IMR-90 (cell line): Measurements from ENCODE around the gene TENT5C. TPM values are rescaled to one million over a fixed set of nuclear protein-coding genes. Genes with fewer than 3 reads are reported as not detected.

ENCODE experiments used
- ATAC-seq: fragments of 200-7000 bp; cut with Tn5 transposase; 2 replicates; pipeline ENCODE4 v1.9.1; 2020; ENCODE audit warnings: low read depth, mild to moderate bottlenecking, moderate library complexity
- BruUV-seq: library from RNA; stranded (reverse); fragments of 400-500 nt; replicated peaks from 2 replicates; lab custom pipeline; 2021; lab: Mats Ljungman, UMichigan
- CTCF ChIA-PET: fragments of 300-600 bp; formaldehyde crosslinking; extraction: SDS; loops from one replicate; lab custom pipeline; 2021; ENCODE audit warnings: antibody characterized with exemption; lab: Yijun Ruan, JAX
- POLR2A ChIA-PET: fragments of 300-600 bp; sonication (Branson Sonifier 250); formaldehyde crosslinking; loops from one replicate; lab custom pipeline; 2022; ENCODE audit warnings: antibody characterized with exemption; ENCODE audit not compliant: unreplicated experiment; lab: Charles Lee
- DNase-seq: peaks from one replicate; pipeline ENCODE4 v3.0.0; 2013
- H2AFZ ChIP-seq: replicated peaks from 2 replicates; pipeline ENCODE3; 2013; ENCODE audit warnings: low read length, mild to moderate bottlenecking; ENCODE audit not compliant: poor library complexity
- H2AK5ac ChIP-seq: 2 replicates; pipeline ENCODE4 v1.6.1; 2013; ENCODE audit warnings: low read depth, low read length, inconsistent platforms
- H2AK9ac ChIP-seq: replicated peaks from 2 replicates; pipeline ENCODE3; 2013; ENCODE audit warnings: mild to moderate bottlenecking, low read depth, low read length, moderate library complexity; ENCODE audit not compliant: poor library complexity
- H2BK120ac ChIP-seq: 2 replicates; pipeline ENCODE4 v1.6.1; 2013; ENCODE audit warnings: low read depth, low read length, inconsistent platforms
- H2BK15ac ChIP-seq: 3 replicates; pipeline ENCODE4 v1.6.1; 2013; ENCODE audit warnings: low read depth, low read length, inconsistent platforms
- H2BK20ac ChIP-seq: 2 replicates; pipeline ENCODE4 v1.6.1; 2013; ENCODE audit warnings: low read depth, mild to moderate bottlenecking, inconsistent platforms, low read length, moderate library complexity
- H2BK5ac ChIP-seq: 2 replicates; pipeline ENCODE4 v1.6.1; 2013; ENCODE audit warnings: mild to moderate bottlenecking, low read depth, low read length, inconsistent platforms; ENCODE audit not compliant: poor library complexity, severe bottlenecking
- H3K14ac ChIP-seq: replicated peaks from 2 replicates; pipeline ENCODE4 v1.6.1; 2013; ENCODE audit warnings: low read depth, low read length, inconsistent platforms
- H3K18ac ChIP-seq: 2 replicates; pipeline ENCODE4 v1.6.1; 2013; ENCODE audit warnings: low read depth, low read length, control low read depth
- H3K23ac ChIP-seq: 2 replicates; pipeline ENCODE4 v1.6.1; 2013; ENCODE audit warnings: low read depth, low read length, inconsistent platforms
- H3K27ac ChIP-seq: 2 replicates; pipeline ENCODE4 v1.5.1; 2013; ENCODE audit warnings: mild to moderate bottlenecking, control low read depth, low read length; ENCODE audit not compliant: insufficient read depth
- H3K27me3 ChIP-seq: 2 replicates; pipeline ENCODE4 v1.6.1; 2013; ENCODE audit warnings: low read length; ENCODE audit not compliant: control insufficient read depth, insufficient read depth
- H3K36me3 ChIP-seq: 2 replicates; pipeline ENCODE4 v1.6.1; 2013; ENCODE audit warnings: low read length, mixed read lengths; ENCODE audit not compliant: control insufficient read depth, insufficient read depth
- H3K4ac ChIP-seq: 2 replicates; pipeline ENCODE4 v1.6.1; 2013; ENCODE audit warnings: low read depth, low read length, inconsistent platforms
- H3K4me1 ChIP-seq: 2 replicates; pipeline ENCODE4 v1.6.1; 2013; ENCODE audit warnings: low read length, mixed read lengths; ENCODE audit not compliant: control insufficient read depth, insufficient read depth
- H3K4me2 ChIP-seq: 2 replicates; pipeline ENCODE4 v1.6.1; 2013; ENCODE audit warnings: low read depth, mild to moderate bottlenecking, control low read depth, low read length, moderate library complexity
- H3K4me3 ChIP-seq: 2 replicates; pipeline ENCODE4 v1.5.1; 2013; ENCODE audit warnings: low read depth, mild to moderate bottlenecking, control low read depth, low read length, moderate library complexity; ENCODE audit not compliant: insufficient read depth
- H3K56ac ChIP-seq: 2 replicates; pipeline ENCODE4 v1.6.1; 2013; ENCODE audit warnings: low read length, inconsistent platforms; ENCODE audit not compliant: insufficient read depth; ENCODE audit errors: extremely low read depth
- H3K79me1 ChIP-seq, 2 experiments: 2 replicates each; pipeline ENCODE4 v1.6.1; 2013; ENCODE audit warnings: low read length in 2 of 2, inconsistent platforms in 1 of 2, low read depth in 1 of 2
- H3K9ac ChIP-seq: 2 replicates; pipeline ENCODE4 v1.6.1; 2013; ENCODE audit warnings: low read depth, low read length, control low read depth
- H3K9me1 ChIP-seq: 2 replicates; pipeline ENCODE4 v1.6.1; 2013; ENCODE audit warnings: low read length, inconsistent platforms; ENCODE audit not compliant: insufficient read depth
- H3K9me3 ChIP-seq: 2 replicates; pipeline ENCODE4 v1.6.1; 2013; ENCODE audit warnings: low read length; ENCODE audit not compliant: control insufficient read depth, insufficient read depth
- H4K20me1 ChIP-seq: 2 replicates; pipeline ENCODE4 v1.6.1; 2013; ENCODE audit warnings: low read length, inconsistent platforms; ENCODE audit not compliant: insufficient read depth
- H4K5ac ChIP-seq: 2 replicates; pipeline ENCODE4 v1.6.1; 2013; ENCODE audit warnings: mild to moderate bottlenecking, low read depth, low read length, control low read depth
- H4K8ac ChIP-seq, 2 experiments: 2 replicates each; pipeline ENCODE4 v1.6.1; 2013; ENCODE audit warnings: low read depth in 2 of 2, low read length in 2 of 2, control low read depth in 1 of 2, inconsistent platforms in 1 of 2
- H4K91ac ChIP-seq: 2 replicates; pipeline ENCODE4 v1.6.1; 2013; ENCODE audit warnings: low read depth, low read length, inconsistent platforms; ENCODE audit not compliant: insufficient read depth
- BHLHE40 ChIP-seq: fragments of 150-350 bp; IDR thresholded peaks from 2 replicates; pipeline ENCODE4 v1.6.1; 2016; ENCODE audit warnings: mild to moderate bottlenecking, low read depth, low read length
- CEBPB ChIP-seq: IDR thresholded peaks from 2 replicates; pipeline ENCODE4 v1.6.1; 2012; ENCODE audit warnings: low read depth, low read length, improper control_type of control experiment
- MXI1 ChIP-seq: IDR thresholded peaks from 2 replicates; pipeline ENCODE4 v1.6.1; 2012; ENCODE audit warnings: low read depth, mild to moderate bottlenecking, low read length, moderate library complexity, borderline replicate concordance
- USF2 ChIP-seq: fragments of 150-350 bp; IDR thresholded peaks from 2 replicates; pipeline ENCODE4 v1.6.1; 2017; ENCODE audit warnings: mild to moderate bottlenecking, antibody characterized with exemption, low read length, low read depth
- WGBS, 2 experiments: methylation state at CpG; one replicate each; pipeline versions ENCODE4 v1.1.5 to v1.1.7; 2013; ENCODE audit warnings: missing lambda C conversion rate in 2 of 2; ENCODE audit not compliant: insufficient read length in 1 of 2; ENCODE audit errors: extremely low coverage in 2 of 2; 5-methylcytosine and 5-hydroxymethylcytosine counted together
- dilution Hi-C: fragments of 300-500 bp; cut with HindIII; formaldehyde crosslinking; loops from one replicate; pipeline ENCODE4 v1.14.3; 2018; ENCODE audit warnings: low sequenced_read_pairs; ENCODE audit not compliant: unreplicated experiment
- in situ Hi-C: fragments of 300-500 bp; cut with MboI; formaldehyde crosslinking; loops from 3 replicates; pipeline ENCODE4 v1.14.3; 2019; ENCODE audit warnings: low sequenced_read_pairs, inconsistent platforms, mixed read lengths
- intact Hi-C: fragments of 100-400 bp; cut with micrococcal nuclease; formaldehyde crosslinking; loops from 2 replicates; pipeline ENCODE4 v1.10.0; 2022
- polyA plus RNA-seq, 3 experiments: library from polyadenylated mRNA; depleted of rRNA; stranded (reverse); fragments of >200 nt; gene quantifications; 2 replicates each; pipeline ENCODE4 v1.2.3, GENCODE V29; 2012; ENCODE audit warnings: low replicate concordance in 1 of 3
- total RNA-seq: library from RNA; depleted of rRNA; stranded (reverse); fragments of >200 nt; gene quantifications from 2 replicates; pipeline ENCODE4 v1.2.3, GENCODE V29; 2012
- TF ChIP-seq, protein P1 (sequence below): conservative IDR thresholded peaks from 2 replicates; pipeline ENCODE4 v1.5.1; 2012; ENCODE audit warnings: mild to moderate bottlenecking, low read depth, low read length, improper control_type of control experiment

The TENT5C gene
- total and polyA plus RNA-seq, 2 of the 4 experiments (the other 2 are of a cell fraction), result 1.5 to 4.1 TPM

DNA sequence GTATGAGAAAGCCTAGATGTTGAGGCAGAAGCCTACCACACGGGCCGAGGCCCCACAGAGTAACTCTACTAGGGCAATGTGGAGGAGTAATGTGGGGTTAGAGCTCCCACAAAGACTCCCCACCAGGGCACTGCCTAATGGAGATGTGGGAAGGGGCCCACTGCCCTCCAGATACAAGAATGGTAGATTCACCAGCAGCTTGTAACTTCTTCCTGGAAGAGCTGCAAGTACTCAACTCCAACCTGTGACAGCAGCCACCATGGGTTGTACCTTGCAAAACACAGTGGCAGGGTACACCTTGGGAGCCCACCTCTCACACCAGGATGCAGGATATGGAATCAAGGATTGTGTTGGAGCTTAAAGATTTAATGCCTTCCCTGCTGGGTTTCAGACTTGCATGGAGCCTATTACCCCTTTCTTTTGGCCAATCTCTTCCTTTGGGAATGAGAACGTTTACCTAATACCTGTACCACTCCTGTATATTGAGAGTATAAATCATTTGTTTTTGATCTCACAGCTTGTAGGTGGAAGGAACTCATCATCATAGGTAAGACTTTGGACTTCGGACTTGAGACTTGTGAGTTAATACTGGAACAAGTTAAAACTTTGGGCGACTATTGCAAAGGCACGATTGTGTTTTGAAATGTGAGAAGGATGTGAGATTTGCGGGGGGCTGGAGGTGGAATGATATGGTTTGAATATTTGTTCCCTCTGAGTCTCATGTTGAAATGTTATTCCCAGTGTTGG lies 57.5 kb downstream of the TENT5C start:
- no peaks in the 10 kb centered on the region for H3K36me3 ChIP-seq
- no peak overlapping the region for H3K18ac ChIP-seq
- no peak overlapping the region for H3K56ac ChIP-seq
- no peak overlapping the region for H2AK9ac ChIP-seq
- no peak overlapping the region for H4K5ac ChIP-seq
- H3K4me2 ChIP-seq, result no peak overlapping the region
- DNase-seq (no peak), ATAC-seq (no peak)
- no peaks in the 10 kb centered on the region for H4K20me1 ChIP-seq
- H3K14ac ChIP-seq, result no peak overlapping the region
- no peak overlapping the region for H4K8ac ChIP-seq
- TF ChIP-seq CEBPB (no peak), USF2 (no peak), MXI1 (no peak), BHLHE40 (no peak)
- TF ChIP-seq, protein P1, sequence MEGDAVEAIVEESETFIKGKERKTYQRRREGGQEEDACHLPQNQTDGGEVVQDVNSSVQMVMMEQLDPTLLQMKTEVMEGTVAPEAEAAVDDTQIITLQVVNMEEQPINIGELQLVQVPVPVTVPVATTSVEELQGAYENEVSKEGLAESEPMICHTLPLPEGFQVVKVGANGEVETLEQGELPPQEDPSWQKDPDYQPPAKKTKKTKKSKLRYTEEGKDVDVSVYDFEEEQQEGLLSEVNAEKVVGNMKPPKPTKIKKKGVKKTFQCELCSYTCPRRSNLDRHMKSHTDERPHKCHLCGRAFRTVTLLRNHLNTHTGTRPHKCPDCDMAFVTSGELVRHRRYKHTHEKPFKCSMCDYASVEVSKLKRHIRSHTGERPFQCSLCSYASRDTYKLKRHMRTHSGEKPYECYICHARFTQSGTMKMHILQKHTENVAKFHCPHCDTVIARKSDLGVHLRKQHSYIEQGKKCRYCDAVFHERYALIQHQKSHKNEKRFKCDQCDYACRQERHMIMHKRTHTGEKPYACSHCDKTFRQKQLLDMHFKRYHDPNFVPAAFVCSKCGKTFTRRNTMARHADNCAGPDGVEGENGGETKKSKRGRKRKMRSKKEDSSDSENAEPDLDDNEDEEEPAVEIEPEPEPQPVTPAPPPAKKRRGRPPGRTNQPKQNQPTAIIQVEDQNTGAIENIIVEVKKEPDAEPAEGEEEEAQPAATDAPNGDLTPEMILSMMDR, result no peak
- no peak overlapping the region for H4K91ac ChIP-seq
- 60 to 100% methylated on average over 1 of the region's 7 CpGs for WGBS, 2 experiments
- dilution Hi-C loops (no loop called here), in situ Hi-C loops (no loop called here), intact Hi-C loops (no loop called here)
- no peak overlapping the region for H2BK15ac ChIP-seq
- no peaks in the 10 kb centered on the region for H3K79me1 ChIP-seq
- peaks cover 5% of the 10 kb centered on the region; the same call in 1 of the 2 replicates for H3K9me1 ChIP-seq
- H3K9me3 ChIP-seq, result no peaks in the 10 kb centered on the region
- H3K27ac ChIP-seq, result no peak overlapping the region
- POLR2A ChIA-PET, result no interaction called here
- H3K23ac ChIP-seq, result no peak overlapping the region
- peaks cover 2% of the 10 kb centered on the region; the same call in 1 of the 2 replicates for H3K4me1 ChIP-seq
- no peak overlapping the region for H2BK120ac ChIP-seq
- no peak overlapping the region for H2BK20ac ChIP-seq
- no peak overlapping the region for H2BK5ac ChIP-seq
- H2AFZ ChIP-seq, result no peak overlapping the region
- no peak overlapping the region for H3K4me3 ChIP-seq
- H3K4ac ChIP-seq, result no peak overlapping the region
- no TSS peak for BruUV-seq
- no peak overlapping the region for H3K9ac ChIP-seq
- no peaks in the 10 kb centered on the region for H3K27me3 ChIP-seq
- H2AK5ac ChIP-seq, result no peak overlapping the region
- CTCF ChIA-PET, result no interaction called here
